NCI-H1417 treated with DMSO at 0.1 percent for 48 hours (cell line): Measurements from ENCODE around the gene DKKL1.

ENCODE experiments used
- DNase-seq: peaks from one replicate; lab custom pipeline; 2025; lab: John Stamatoyannopoulos, UW

The DKKL1 gene

DNA sequence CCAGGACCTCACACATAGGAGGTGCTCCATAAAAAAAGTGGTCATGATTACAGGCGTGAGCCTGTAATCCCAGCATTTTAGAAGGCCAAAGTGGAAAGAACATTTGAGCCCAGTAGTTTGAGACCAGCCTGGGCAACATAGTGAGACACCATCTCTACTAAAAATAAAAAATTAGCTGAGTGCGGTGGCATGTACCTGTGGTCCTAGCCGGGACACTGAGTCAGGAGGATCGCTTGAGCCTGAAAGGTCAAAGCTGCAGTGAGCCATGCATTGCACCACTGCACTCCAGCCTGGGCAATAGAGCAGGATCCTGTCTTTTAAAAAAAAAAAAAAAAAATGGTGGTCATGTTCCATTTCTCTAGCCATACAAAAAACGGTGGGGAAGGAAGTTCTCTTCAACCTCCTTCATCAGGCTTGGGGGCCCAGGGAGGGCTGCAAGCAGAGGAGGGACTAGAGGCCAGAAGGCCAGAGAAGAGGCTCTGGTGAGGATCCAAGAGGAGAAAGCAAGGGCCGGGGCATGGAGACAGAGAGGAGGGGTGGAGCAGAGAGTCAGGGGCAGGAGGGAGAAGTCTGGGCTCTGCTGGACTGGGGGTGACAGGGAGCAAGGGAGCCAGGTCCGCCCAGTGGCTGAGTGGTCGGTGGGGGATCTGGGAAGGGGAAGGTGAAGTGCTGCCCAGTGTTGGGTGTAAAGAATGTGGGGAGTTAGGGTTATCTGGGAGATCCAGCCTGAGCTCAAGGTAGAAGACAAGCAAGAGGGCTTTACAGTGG, 33.2 kb downstream of the DKKL1 start:
- DNase-seq, result no peak

DNA sequence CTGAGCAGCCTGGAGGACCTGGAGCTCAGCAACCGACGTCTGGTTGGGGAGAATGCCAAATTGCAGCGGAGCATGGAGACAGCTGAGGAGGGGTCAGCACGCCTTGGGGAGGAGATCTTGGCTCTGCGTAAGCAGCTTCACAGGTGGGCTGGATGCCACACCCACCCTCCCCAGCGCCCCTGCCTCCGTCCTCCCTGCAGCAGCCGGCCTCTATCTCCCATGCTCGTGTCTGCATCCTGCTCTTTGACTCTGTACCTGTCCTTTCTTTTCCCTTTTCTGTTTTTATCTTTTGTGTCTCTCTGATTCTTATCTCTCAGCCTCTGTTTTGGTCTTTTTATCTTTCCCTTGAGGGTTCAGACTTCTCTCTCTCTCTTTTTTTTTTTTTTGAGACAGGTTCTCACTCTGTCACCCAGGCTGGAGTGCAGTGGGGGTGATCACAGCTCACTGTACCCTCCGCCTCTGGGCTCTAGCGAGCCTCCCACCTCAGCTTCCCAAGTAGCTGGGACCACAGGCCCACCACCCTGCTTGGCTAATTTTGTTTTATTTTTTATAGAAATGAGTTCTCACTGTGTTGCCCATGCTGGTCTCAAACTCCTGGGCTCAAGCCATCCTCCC, 34.4 kb downstream of the DKKL1 start:
- no peak for DNase-seq

DNA sequence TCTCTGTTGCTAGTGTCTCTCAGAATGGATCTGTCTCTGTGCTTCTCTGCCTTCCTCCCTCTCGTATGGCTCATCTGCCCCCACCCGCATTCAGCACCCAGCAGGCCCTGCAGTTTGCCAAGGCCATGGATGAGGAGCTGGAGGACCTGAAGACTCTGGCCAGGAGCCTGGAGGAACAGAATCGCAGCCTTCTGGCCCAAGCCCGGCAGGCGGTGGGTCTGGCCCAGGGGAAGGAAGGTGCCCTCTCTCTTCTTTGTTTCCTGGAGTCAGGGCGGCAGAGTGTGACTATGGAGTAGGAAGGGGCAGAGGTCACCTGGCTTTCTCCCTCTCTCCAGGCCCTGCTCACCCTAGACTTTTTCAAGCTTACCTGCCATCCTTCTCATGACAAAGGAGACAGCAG, 35.3 kb downstream of the DKKL1 start:
- no peak for DNase-seq

DNA sequence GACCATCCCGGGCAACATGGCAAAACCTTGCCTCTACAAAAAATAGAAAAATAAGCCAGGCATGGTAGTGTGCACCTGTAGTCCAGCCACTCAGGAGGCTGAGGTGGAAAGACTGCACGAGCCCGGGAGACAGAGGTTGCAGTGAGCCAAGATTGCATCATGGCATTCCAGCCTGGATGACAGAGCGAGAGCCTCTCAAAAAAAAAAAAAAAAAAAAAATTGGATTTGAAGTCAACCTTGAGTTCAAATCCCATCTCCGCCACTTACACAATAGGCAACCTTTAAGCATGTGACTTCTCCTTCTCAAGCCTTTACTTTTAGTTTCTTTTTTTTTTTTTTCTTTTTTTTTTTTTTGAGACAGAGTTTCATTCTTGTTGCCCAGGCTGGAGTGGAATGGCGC, 36.4 kb downstream of the DKKL1 start:
- DNase-seq, result no peak

DNA sequence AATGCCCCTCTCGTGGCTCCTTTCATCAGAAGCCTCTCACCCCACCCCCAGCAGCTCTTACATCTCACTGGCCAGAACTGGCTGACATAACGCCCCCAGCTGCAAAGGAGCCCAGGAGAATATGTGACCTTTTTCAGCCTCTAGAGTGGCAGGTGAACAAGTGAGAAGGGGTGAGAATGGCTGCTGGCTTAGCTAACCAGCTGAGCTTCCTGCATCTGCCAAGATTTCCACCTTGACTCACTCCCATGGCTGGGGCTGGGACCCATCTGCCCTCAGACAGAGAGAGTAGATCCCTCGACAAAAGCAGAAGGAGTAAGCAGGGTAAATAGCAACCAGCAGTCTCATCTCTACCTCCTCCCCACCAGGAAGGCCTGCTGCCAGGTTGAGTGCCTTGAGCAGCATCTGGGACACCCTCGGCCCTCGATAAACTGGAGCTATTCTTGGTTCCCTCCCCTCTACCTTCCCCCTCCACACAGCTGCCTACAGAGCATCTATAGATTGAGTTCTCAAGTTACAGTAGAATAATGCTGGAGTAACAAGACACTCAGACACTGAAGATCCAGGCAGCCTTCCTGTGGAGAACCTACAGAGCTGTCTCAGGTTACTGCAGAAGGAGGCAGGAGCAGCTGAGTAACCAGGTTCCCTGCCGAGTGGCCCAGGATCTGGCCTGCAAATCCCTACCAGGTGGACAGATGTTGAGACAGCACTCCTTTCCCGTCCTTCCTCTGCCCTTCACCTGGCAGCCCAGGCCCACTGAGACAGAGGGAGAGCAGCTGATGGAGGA, 39.9 kb downstream of the DKKL1 start:
- DNase-seq, result no peak

DNA sequence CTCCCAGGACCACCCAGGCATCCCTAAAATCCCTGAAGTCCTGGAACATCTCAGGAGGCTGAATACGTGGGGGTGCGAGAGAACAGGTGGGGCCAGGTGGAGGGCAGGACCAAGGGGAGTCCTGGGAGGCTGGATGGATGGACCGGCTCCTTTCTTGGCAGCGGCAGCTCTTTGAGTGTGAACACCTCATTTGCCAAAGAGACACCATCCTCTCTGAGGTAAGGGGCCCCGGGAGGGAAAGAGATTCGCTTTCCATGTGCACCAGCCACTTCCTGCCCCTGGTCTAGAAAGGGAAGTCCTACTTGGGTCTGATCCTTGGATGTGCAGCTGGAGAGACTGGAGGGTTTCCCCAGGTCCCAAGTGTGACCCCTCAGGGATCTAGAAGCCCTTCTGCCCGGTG, 43.4 kb downstream of the DKKL1 start:
- no peak for DNase-seq

DNA sequence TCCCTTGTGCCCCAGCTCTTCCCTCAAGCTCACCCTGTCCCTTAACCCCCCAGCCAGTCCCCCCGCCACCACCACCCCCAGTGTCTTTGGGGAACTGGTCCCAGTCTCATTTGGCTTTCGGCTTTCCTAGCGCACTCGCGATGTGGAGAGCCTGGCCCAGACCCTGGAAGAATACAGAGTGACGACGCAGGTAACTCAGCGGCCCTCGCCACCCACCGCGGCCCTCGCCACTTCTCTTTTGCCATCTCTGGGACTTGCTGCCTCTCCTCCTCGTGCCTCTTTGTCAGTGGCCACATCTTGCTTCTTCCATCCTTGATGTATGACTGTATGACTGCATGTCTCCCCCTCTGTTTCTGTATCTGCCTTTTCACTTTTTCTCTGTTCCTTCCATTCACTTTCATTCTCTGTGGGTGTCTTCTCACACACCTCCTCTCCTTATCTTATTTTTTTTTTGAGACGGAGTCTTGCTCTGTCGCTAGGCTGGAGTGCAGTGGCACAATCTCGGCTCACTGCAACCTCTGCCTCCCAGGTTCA, 43.9 kb downstream of the DKKL1 start:
- no peak for DNase-seq

DNA sequence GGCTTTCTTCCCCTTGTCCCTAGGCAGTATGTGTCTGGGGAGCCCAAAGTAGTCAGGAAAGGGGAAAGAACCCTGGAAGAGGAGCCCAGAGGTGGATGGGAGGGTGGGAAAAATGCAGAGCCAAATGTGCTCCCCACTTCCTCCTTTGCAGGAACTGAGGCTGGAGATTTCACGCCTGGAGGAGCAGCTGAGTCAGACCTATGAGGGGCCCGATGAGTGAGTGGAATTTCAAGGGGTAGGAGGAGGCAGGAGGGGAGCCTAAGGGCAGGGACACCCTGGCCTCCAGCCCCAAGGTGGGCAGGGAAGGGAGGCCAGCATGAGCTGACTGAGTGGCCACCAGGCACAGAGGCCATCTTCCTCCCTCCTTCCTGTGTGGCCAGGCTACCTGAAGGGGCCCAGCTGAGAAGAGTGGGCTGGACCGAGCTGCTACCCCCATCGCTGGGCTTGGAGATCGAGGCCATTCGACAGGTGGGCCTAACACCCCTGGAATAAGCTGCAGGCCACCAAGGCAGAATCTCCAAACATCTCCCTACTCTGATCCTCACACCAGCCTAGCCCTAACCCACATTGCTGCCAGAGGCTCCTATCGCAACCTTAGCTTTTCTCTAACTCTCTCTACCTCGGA, 45.3 kb downstream of the DKKL1 start:
- no peak for DNase-seq

DNA sequence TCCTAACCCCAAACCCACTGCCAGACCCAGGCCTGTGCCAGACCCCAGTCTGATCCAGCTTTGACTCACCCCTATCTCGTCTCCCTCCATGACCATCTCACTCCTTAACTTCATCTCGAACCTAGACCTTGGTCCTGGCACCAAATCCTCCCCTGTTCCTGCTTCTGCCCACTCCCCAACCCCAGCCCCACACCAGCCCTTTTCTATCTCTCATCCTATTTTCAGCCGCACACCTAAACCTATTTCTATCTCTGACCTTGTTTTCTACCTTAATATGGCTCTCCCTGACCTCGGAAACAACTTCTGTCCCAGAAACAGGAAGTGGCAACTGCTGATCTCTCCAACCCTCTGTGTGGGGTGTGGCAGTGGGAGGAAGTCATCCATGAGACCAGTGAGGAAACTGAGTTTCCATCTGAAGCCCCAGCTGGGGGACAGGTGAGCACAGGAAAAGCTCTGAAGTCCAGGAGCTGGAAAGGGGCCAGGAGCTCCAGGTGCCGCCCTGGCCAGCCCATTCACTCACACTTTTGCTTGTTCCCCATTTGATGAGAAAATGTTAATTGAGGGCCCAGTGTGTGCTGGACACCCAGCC, 45.9 kb downstream of the DKKL1 start:
- DNase-seq, result no peak

DNA sequence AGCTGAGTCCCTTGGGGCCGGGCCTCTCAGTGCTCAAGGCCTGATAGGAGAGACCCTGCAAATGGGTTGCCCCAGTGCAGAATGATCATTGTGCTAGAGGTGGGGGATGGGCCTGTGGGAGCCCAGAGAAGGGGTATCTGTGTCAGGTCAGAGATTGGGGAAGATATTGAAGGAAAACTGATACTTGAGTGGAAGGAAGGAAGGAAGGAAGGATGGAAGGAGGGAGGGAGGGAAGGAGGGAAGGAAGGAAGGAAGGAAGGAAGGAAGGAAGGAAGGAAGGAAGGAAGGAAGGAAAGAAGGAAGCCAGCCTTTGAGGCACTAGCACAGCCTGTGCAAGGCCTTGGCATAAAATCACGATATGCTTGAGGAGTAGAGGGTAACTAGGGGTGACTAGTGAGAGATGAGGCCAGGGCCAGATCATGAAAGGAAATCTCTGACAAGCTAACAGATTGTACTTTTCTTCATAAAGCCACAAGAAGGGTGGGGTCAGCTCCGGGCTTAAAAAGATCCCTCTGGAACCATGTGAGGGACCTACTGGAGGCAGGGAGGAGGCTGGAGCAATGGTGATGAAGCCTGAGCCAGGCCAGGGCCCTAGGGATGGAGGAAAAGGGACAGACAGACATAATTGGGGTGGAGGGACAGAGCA, 48.1 kb downstream of the DKKL1 start:
- no peak for DNase-seq

DNA sequence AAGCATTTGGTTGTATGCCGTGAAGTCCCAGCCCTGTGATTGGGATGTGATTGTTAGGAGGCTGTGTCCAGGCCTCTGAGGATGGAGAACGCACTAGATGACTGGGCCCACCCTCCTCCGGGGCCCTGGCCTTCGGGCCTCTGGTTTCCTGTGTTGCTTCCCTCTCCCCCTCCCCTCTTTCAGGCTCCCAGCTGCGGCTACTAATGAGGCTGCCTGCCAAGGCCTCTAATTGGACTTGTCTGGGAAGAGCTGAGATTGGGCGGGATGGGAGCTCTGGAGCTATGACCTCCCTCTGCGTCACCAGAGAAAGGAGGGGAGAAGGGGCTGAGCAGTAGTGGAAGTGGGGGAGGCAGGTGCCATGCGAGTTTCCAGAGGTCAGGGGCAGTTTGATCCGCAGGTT, 49.7 kb downstream of the DKKL1 start:
- no peak for DNase-seq

DNA sequence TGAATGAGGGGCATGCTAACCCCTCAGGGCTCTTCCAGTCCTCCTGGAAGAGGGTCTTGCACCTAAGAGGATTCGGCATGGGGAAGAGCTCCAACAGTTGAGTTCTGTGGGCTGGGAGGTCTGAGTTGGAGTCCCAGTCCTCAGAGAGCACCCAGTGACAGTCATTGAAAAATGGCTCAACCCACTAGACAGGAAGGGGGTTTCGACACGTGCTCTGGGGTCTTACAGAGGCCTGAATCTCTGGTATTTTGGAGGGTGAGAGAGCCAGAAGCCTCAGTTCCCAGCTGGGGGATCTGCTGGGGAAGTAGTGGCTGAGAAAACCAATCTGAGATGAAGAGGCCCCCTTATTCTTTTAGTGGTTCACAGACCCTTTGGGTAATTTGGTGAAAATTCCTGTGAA, 50.6 kb downstream of the DKKL1 start:
- DNase-seq, result no peak

DNA sequence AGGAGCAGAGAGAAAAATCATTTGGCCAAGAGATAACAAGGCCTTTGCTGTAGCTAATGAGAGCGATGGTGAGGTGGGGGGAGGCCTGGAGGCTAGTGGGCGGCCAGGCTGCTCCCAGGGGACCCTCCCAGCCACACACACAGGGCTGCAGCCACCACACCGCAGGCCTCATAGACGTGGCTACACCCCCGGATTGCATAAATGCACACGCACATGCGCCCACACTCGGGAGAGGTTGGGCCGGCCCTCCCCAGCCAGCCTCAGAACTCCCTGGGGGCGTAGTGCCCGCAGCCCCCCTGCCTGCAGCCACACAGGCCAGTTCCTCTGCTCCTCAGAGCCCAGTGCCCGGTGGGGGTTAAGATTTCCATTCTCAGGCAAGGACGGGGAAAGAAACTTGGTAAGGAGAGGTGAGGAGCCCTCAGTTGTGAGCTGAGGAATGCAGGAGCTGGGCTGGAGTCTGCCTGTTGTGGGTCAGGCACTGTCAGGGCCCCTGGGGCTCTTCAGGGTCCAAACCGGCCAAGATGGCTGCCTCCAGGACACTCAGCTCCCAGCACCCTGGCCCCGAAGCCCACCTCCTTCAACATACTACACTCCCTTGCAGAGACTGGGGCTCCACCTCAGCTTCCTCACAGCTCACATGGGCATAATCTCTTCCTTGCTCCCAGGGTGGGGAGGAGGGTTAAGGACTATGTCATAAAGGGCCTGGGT, 51.6 kb downstream of the DKKL1 start:
- DNase-seq, result no peak

DNA sequence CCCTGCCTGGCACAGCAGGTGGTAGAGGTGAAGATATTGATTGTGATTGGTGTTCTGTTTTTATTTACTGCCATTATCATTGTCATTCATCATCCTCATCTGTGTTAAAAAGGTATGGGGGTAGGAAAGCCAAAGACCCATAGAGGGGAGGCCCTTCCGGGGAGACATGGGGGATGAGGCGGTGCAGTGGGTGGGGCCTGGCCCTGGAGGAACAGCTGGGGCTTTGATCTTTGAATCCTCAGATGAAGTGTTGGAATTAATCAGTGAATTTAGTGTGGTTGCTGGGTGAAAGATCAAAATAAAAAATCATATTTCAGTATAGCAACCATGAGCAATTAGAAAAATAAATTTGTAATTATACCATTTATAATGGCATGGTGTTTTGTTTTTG, 52.1 kb downstream of the DKKL1 start:
- DNase-seq, result no peak

DNA sequence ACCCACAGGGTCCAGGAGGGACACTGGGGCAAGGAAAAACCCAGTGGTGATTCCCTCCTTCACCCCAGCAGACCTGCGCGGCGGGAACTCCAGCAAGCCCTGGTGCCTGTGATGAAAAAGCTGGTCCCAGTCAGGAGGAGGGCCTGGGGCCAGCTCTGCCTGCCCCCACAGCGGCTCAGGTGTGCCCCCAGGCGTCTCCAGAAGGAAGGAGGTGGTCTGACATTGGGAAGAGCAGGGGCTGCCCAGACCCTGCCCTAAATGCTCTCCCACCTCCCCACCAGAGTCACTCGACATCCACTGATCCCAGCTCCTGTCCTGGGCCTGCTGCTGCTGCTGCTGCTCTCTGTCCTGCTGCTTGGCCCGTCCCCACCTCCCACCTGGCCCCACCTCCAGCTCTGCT, 53.4 kb downstream of the DKKL1 start:
- DNase-seq, result no peak

DNA sequence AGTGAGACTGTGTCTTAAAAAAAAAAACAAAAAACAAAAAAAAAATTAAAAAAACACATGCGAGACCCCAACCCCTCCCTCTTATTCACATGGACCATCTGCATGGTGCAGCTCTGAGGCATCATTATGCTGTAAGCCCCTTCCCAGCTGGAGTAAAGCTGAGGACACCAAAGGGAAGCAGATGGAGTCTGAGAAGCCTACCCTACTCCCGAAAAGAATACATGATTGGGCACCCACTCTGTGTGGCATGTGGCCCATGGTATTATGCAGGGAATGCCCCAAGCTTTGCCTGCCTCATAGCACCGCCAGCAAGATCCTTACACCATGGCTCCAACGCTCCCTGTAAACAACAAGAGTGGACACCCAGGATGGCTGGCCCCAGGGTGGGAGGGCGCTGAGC, 54.8 kb downstream of the DKKL1 start:
- no peak for DNase-seq

DNA sequence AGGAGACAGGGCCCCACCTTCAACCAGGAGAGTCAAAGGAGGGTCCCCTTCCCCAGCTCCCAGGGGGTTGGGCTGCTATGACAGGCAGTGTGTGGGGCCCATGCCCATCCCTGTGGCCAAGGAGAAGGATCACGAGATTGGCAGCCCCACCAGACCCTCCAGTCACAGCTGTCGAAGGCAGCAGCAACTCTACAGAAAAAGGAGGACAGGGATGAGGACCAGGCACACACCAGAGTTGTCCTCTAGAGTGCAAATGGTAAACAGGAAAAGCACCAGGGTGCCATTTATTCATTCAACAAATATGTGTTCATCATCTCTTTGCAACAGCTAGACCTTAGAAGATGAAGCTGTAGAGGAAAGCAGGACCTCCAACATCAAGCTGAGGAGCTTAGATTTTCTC, 55.5 kb downstream of the DKKL1 start:
- no peak for DNase-seq

DNA sequence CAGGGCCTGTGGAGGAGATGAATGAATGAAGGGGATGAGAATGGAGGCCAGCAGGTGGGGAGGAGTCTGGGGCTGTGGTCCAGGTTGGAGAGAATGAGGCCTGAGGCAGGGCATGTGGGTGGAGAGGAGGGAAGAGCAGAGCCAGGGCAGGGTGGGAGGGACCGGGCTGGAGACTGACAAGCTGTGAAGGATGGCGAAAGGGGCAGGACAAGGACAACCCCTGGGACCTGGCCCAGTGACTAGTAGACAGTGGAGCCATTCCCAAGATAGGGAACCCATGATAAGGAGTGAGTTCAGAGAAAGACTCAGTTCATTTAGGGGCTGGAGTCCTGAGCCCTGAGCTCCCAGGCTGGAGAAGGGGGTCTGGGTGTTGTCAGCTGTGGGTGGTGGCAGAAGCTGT, 56.5 kb downstream of the DKKL1 start:
- no peak for DNase-seq

DNA sequence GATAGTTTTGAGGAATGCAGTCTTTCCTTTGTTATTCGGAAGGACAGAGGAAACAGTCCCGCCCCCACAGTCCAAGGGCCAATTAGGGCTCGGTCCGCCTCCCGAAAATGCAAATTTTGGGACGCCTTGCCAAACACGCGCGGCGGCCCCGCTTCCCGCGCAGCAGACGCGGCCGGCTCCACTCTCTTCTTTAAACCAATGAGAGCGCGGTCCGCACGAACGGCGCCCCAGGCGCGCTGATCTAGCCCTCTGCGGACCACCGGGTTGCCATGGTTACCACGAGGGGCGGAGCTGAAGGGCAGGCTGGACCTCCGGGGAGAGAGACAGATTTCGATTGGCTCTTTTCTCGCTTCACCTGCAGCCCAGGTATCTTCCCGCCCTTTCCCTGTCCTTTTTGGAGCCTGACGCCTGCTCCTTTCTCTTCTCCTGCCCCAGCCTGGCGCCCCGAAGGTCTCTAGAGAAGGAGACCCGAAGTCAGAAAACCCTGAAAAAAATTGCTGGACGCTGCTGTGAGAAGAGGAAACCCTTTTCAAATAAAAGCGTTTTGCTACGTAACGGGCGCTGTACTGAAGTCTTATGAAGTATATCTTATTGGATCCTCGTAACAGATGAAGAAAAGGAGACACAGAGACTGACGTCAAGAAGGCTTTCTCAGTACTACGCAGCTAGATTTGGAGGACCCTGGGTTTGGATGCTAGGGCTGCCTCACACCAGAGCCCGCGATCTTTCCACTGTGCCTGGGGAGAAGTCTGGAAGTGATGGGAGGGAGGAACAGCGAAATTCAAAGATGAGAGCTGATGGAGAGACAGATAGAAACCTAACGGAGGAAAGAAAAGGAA, 57.6 kb downstream of the DKKL1 start:
- DNase-seq, result no peak

DNA sequence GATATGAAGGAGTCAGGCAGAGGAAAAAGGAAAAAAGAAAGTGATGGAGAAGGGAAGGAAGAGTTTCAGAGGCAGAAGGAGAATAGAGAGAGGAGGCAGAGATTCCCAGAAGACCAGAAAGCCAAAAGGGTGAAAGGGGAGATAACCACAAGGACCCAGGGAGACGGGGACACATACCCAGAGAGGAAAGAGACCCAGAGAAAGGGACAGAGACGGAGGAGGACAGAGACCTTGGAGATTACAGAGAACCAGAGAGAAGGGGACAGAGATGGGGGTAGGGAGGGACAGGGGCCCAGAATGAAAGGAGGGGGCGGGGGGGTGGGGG, 58.2 kb downstream of the DKKL1 start:
- DNase-seq, result no peak
